Activated T-helper 17 cell treated with anti-CD3 and anti-CD28 coated beads, Interleukin-2, amount 50 U/mL, for 72 hours (primary cell): ENCODE measurements around the gene FOXI1. TPM values are rescaled to one million over a fixed set of nuclear protein-coding genes. Genes with fewer than 3 reads are reported as not detected.

ENCODE experiments used
- ATAC-seq: fragments of 150-1000 bp; cut with Tn5 transposase; replicated peaks from 2 replicates; pipeline ENCODE4 v1.10.0; 2021; ENCODE audit warnings: mild to moderate bottlenecking, moderate library complexity
- H3K27ac Mint-ChIP-seq: one replicate; pipeline ENCODE4 v1.8.0; 2022; ENCODE audit warnings: mixed read lengths
- H3K27me3 Mint-ChIP-seq: one replicate; pipeline ENCODE4 v1.8.0; 2022; ENCODE audit warnings: mixed read lengths
- H3K36me3 Mint-ChIP-seq: one replicate; pipeline ENCODE4 v1.8.0; 2022; ENCODE audit warnings: low read depth, mild to moderate bottlenecking, mixed read lengths
- H3K4me1 Mint-ChIP-seq: one replicate; pipeline ENCODE4 v1.8.0; 2022; ENCODE audit warnings: mixed read lengths
- H3K4me3 Mint-ChIP-seq: one replicate; pipeline ENCODE4 v1.8.0; 2022; ENCODE audit warnings: mild to moderate bottlenecking, mixed read lengths
- H3K9me3 Mint-ChIP-seq: one replicate; pipeline ENCODE4 v1.8.0; 2022; ENCODE audit warnings: mixed read lengths
- total RNA-seq, 2 donors: library from RNA; stranded (reverse); gene quantifications; one replicate each; pipeline ENCODE4 v1.2.3, GENCODE V29; 2022

FOXI1 gene
- total RNA-seq, 2 donors from 2014 or later: not detected

GRCh38 chr5:170145462-170145861 is 39.8 kb downstream of the FOXI1 start:
- no peak overlapping the region for H3K27ac Mint-ChIP-seq
- no peaks in the 10 kb centered on the region for H3K9me3 Mint-ChIP-seq
- no peaks in the 10 kb centered on the region for H3K36me3 Mint-ChIP-seq
- H3K4me1 Mint-ChIP-seq: no peaks in the 10 kb centered on the region
- peaks cover 6% of the 10 kb centered on the region for H3K27me3 Mint-ChIP-seq
- ATAC-seq: no peak
- H3K4me3 Mint-ChIP-seq: no peak overlapping the region

- peaks cover 3% of the 10 kb centered on the region for H3K27me3 Mint-ChIP-seq
- no peaks in the 10 kb centered on the region for H3K4me1 Mint-ChIP-seq
- no peaks in the 10 kb centered on the region for H3K36me3 Mint-ChIP-seq
- ATAC-seq: no peak
- no peaks in the 10 kb centered on the region for H3K9me3 Mint-ChIP-seq
- H3K27ac Mint-ChIP-seq: no peak overlapping the region
- H3K4me3 Mint-ChIP-seq: no peak overlapping the region
Measured at GRCh38 chr5:170147051-170147752, 41.5 kb downstream of the FOXI1 start.

GRCh38 chr5:170147753-170148264 is 42.1 kb downstream of the FOXI1 start:
- Mint-ChIP-seq H3K27me3 (peaks cover 3% of the 10 kb centered on the region), H3K4me1 (no peaks in the 10 kb centered on the region), H3K36me3 (no peaks in the 10 kb centered on the region), H3K27ac (no peak overlapping the region), H3K4me3 (no peak overlapping the region), H3K9me3 (no peaks in the 10 kb centered on the region)
- ATAC-seq: no peak

GRCh38 chr5:170148430-170149205 is 42.9 kb downstream of the FOXI1 start:
- Mint-ChIP-seq H3K9me3 (no peaks in the 10 kb centered on the region), H3K27ac (no peak overlapping the region), H3K4me1 (no peaks in the 10 kb centered on the region), H3K27me3 (peaks cover 3% of the 10 kb centered on the region), H3K36me3 (no peaks in the 10 kb centered on the region), H3K4me3 (no peak overlapping the region)
- ATAC-seq: no peak

GRCh38 chr5:170149206-170149515 is 43.5 kb downstream of the FOXI1 start:
- no peaks in the 10 kb centered on the region for H3K9me3 Mint-ChIP-seq
- no peaks in the 10 kb centered on the region for H3K4me1 Mint-ChIP-seq
- no peak for ATAC-seq
- H3K27me3 Mint-ChIP-seq: peaks cover 3% of the 10 kb centered on the region
- H3K27ac Mint-ChIP-seq: no peak overlapping the region
- no peak overlapping the region for H3K4me3 Mint-ChIP-seq
- no peaks in the 10 kb centered on the region for H3K36me3 Mint-ChIP-seq

- H3K4me1 Mint-ChIP-seq: no peaks in the 10 kb centered on the region
- peaks cover 3% of the 10 kb centered on the region for H3K27me3 Mint-ChIP-seq
- no peak overlapping the region for H3K27ac Mint-ChIP-seq
- ATAC-seq: no peak
- H3K9me3 Mint-ChIP-seq: no peaks in the 10 kb centered on the region
- no peak overlapping the region for H3K4me3 Mint-ChIP-seq
- H3K36me3 Mint-ChIP-seq: no peaks in the 10 kb centered on the region
Measured at GRCh38 chr5:170150713-170151096, 45.0 kb downstream of the FOXI1 start.

GRCh38 chr5:170151097-170151831 is 45.6 kb downstream of the FOXI1 start:
- no peaks in the 10 kb centered on the region for H3K36me3 Mint-ChIP-seq
- H3K9me3 Mint-ChIP-seq: no peaks in the 10 kb centered on the region
- H3K4me1 Mint-ChIP-seq: no peaks in the 10 kb centered on the region
- peaks cover 3% of the 10 kb centered on the region for H3K27me3 Mint-ChIP-seq
- no peak for ATAC-seq
- H3K27ac Mint-ChIP-seq: no peak overlapping the region
- no peak overlapping the region for H3K4me3 Mint-ChIP-seq

- Mint-ChIP-seq H3K27ac (no peak overlapping the region), H3K27me3 (no peaks in the 10 kb centered on the region), H3K4me3 (no peak overlapping the region), H3K36me3 (no peaks in the 10 kb centered on the region), H3K4me1 (no peaks in the 10 kb centered on the region), H3K9me3 (no peaks in the 10 kb centered on the region)
- no peak for ATAC-seq
Measured at GRCh38 chr5:170152767-170153166, 47.1 kb downstream of the FOXI1 start.

GRCh38 chr5:170154297-170154696 is 48.6 kb downstream of the FOXI1 start:
- Mint-ChIP-seq H3K4me1 (no peaks in the 10 kb centered on the region), H3K27ac (no peak overlapping the region)

GRCh38 chr5:170154744-170155143 is 49.0 kb downstream of the FOXI1 start:
- no peaks in the 10 kb centered on the region for H3K4me1 Mint-ChIP-seq
- no peaks in the 10 kb centered on the region for H3K9me3 Mint-ChIP-seq
- no peak for ATAC-seq
- H3K36me3 Mint-ChIP-seq: no peaks in the 10 kb centered on the region
- H3K4me3 Mint-ChIP-seq: no peak overlapping the region
- H3K27me3 Mint-ChIP-seq: no peaks in the 10 kb centered on the region
- H3K27ac Mint-ChIP-seq: no peak overlapping the region

More at GRCh38 chr5:170154297-170154696, 48.6 kb downstream of the FOXI1 start:
- Mint-ChIP-seq H3K36me3 (no peaks in the 10 kb centered on the region), H3K27me3 (no peaks in the 10 kb centered on the region), H3K4me3 (no peak overlapping the region), H3K9me3 (no peaks in the 10 kb centered on the region)
- no peak for ATAC-seq

GRCh38 chr5:170155771-170156170 is 50.1 kb downstream of the FOXI1 start:
- Mint-ChIP-seq H3K4me1 (no peaks in the 10 kb centered on the region), H3K4me3 (no peak overlapping the region), H3K27ac (no peak overlapping the region), H3K27me3 (no peaks in the 10 kb centered on the region), H3K36me3 (no peaks in the 10 kb centered on the region), H3K9me3 (no peaks in the 10 kb centered on the region)
- no peak for ATAC-seq

- Mint-ChIP-seq H3K27me3 (no peaks in the 10 kb centered on the region), H3K9me3 (no peaks in the 10 kb centered on the region), H3K4me1 (no peaks in the 10 kb centered on the region), H3K4me3 (no peak overlapping the region), H3K27ac (no peak overlapping the region), H3K36me3 (no peaks in the 10 kb centered on the region)
- no peak for ATAC-seq
Measured at GRCh38 chr5:170159101-170159698, 53.5 kb downstream of the FOXI1 start.
